ENCODE data around the gene TBXA2R. TPM values are rescaled to one million over a fixed set of nuclear protein-coding genes. Genes with fewer than 3 reads are reported as not detected.
A peak's percentile ranks its signal among the peaks of the same experiment; 100 is the strongest.

Gene TBXA2R
- total RNA-seq, 4 donors from 2014 or later: 1.4 to 14.9 (median 4.5) TPM

GRCh38 chr19:3608079-3608641 is 1.5 kb upstream of the TBXA2R start:
- no peak for ATAC-seq
- peaks cover 0 to 90% (median 35%) of the 10 kb centered on the region in 3 donors for H3K4me1 ChIP-seq
- TF ChIP-seq, protein P1, sequence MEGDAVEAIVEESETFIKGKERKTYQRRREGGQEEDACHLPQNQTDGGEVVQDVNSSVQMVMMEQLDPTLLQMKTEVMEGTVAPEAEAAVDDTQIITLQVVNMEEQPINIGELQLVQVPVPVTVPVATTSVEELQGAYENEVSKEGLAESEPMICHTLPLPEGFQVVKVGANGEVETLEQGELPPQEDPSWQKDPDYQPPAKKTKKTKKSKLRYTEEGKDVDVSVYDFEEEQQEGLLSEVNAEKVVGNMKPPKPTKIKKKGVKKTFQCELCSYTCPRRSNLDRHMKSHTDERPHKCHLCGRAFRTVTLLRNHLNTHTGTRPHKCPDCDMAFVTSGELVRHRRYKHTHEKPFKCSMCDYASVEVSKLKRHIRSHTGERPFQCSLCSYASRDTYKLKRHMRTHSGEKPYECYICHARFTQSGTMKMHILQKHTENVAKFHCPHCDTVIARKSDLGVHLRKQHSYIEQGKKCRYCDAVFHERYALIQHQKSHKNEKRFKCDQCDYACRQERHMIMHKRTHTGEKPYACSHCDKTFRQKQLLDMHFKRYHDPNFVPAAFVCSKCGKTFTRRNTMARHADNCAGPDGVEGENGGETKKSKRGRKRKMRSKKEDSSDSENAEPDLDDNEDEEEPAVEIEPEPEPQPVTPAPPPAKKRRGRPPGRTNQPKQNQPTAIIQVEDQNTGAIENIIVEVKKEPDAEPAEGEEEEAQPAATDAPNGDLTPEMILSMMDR (IDR thresholded peaks at IDR 0.05): no peak
- TF ChIP-seq POLR2A (IDR thresholded peaks at IDR 0.05) (no peak), POLR2AphosphoS5 (IDR thresholded peaks at IDR 0.05) (no peak), EP300 (IDR thresholded peaks at IDR 0.05) (no peak)
- no peaks in the 10 kb centered on the region for H3K9me3 ChIP-seq
- 59% methylated on average over 3 of the region's 3 CpGs; no CpG with 5 or more reads in 1 of the 2 donors for WGBS, 2 donors (ENCODE audit: low coverage in 1 of 2)
- no peaks in the 10 kb centered on the region for H3K27me3 ChIP-seq
- peaks cover 0 to 30% of the 10 kb centered on the region in 2 donors for H3K36me3 ChIP-seq
- peak overlapping the region in 3 of 4 donors; percentile 82 to 92 (median 86) for H3K27ac ChIP-seq
- peak overlapping the region in 1 of 2 donors; percentile 76 for H3K4me3 ChIP-seq

GRCh38 chr19:3607303-3608078 is 816 bp upstream of the TBXA2R start:
- 11 to 54% methylated on average over 7 to 10 of the region's 22 CpGs for WGBS, 2 donors (ENCODE audit: low coverage in 1 of 2)
- Histone ChIP-seq H3K4me3 (peak overlapping the region; percentile 52 to 76), H3K36me3 (peaks cover 0 to 23% of the 10 kb centered on the region in 2 donors), H3K4me1 (peaks cover 0 to 88% (median 32%) of the 10 kb centered on the region in 3 donors), H3K27me3 (no peaks in the 10 kb centered on the region), H3K9me3 (no peaks in the 10 kb centered on the region), H3K27ac (peak overlapping the region; percentile 11 to 92 (median 84))
- peak; percentile 24 for ATAC-seq
- TF ChIP-seq POLR2A (IDR thresholded peaks at IDR 0.05) (no peak), POLR2AphosphoS5 (IDR thresholded peaks at IDR 0.05) (no peak), EP300 (IDR thresholded peaks at IDR 0.05) (no peak)
- TF ChIP-seq, protein P1 (IDR thresholded peaks at IDR 0.05): no peak

DNA sequence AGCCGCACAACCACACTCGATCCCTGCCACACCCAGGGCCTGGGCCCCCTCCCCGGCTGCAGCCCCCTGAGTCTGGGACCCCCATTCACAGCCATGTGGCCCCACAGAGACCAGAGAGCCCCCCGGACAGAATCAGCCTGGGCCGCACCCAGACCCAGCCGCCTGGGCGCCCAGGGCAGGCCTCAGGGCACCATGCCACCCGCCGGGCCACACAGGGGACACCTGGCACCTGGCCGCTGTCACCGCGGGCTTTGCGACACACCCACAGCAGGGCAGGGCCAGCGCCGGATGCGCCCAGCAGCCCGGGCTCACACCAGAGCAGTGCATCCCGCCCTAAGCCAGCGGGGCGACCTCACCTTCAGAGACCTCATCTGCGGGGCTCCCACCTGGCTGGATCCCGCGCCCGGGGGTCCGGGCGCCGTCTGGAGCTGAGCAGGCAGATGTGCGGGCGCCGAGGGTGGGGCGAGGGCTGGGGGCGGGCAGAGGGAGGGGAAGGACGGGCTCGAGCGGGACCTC is 443 bp downstream of the TBXA2R start:
- Histone ChIP-seq H3K27me3 (no peaks in the 10 kb centered on the region), H3K4me3 (peak overlapping the region; percentile 52 to 76), H3K27ac (peak overlapping the region; percentile 11 to 92 (median 84)), H3K36me3 (peaks cover 0 to 10% of the 10 kb centered on the region in 2 donors), H3K4me1 (peaks cover 0 to 82% (median 32%) of the 10 kb centered on the region in 3 donors), H3K9me3 (no peaks in the 10 kb centered on the region)
- TF ChIP-seq EP300 (IDR thresholded peaks at IDR 0.05): no peak
- ATAC-seq: peak; percentile 30
- WGBS, 2 donors (ENCODE audit: low coverage in 1 of 2): 20% methylated on average over 2 of the region's 35 CpGs; no CpG with 5 or more reads in 1 of the 2 donors

DNA sequence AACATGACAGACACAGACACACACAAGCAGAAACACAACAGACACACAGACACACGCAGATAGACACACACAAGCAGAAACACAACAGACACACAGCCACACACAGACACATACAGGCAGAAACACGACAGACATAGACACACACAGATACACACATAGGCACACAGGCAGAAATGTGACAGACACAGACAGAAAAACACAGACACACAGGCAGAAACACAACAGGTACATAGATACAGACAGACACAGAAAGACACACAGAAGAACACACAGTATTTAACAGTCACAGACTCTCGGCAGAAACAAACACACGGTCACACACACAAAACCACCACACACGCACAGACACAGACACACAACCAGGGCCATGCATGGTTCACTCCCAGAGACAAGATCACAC is 905 bp downstream of the TBXA2R start:
- Histone ChIP-seq H3K4me1 (peaks cover 0 to 81% (median 32%) of the 10 kb centered on the region in 3 donors), H3K27me3 (no peaks in the 10 kb centered on the region), H3K9me3 (no peaks in the 10 kb centered on the region), H3K27ac (peak overlapping the region in 3 of 4 donors; percentile 82 to 92 (median 86)), H3K4me3 (peak overlapping the region; percentile 52 to 76), H3K36me3 (peaks cover 0 to 6% of the 10 kb centered on the region in 2 donors)
- TF ChIP-seq POLR2A (IDR thresholded peaks at IDR 0.05) (no peak), EP300 (IDR thresholded peaks at IDR 0.05) (no peak), POLR2AphosphoS5 (IDR thresholded peaks at IDR 0.05) (no peak)
- TF ChIP-seq, protein P1 (IDR thresholded peaks at IDR 0.05): no peak
- 27 to 31% methylated on average over 4 to 5 of the region's 5 CpGs for WGBS, 2 donors (ENCODE audit: low coverage in 1 of 2)
- ATAC-seq: no peak

GRCh38 chr19:3605361-3605760 is 1.3 kb downstream of the TBXA2R start:
- no peaks in the 10 kb centered on the region for H3K9me3 ChIP-seq
- no peaks in the 10 kb centered on the region for H3K27me3 ChIP-seq
- peak overlapping the region in 3 of 4 donors; percentile 78 to 86 (median 79) for H3K27ac ChIP-seq
- peaks cover 0 to 77% (median 32%) of the 10 kb centered on the region in 3 donors for H3K4me1 ChIP-seq
- no peak for TF ChIP-seq POLR2A (IDR thresholded peaks at IDR 0.05)
- TF ChIP-seq POLR2AphosphoS5 (IDR thresholded peaks at IDR 0.05): no peak
- no peak for TF ChIP-seq EP300 (IDR thresholded peaks at IDR 0.05)
- TF ChIP-seq, protein P1 (IDR thresholded peaks at IDR 0.05): no peak
- peak overlapping the region in 1 of 2 donors; percentile 76 for H3K4me3 ChIP-seq
- peaks cover 0 to 4% of the 10 kb centered on the region in 2 donors for H3K36me3 ChIP-seq
- 8 to 20% methylated on average over 1 to 3 of the region's 3 CpGs for WGBS, 2 donors (ENCODE audit: low coverage in 1 of 2)
- no peak for ATAC-seq

Data from gastroesophageal sphincter (tissue), 4 donors.